HG03439 (cell line): ENCODE measurements around the gene SLC17A2.

Experiments
- ATAC-seq: cut with Tn5 transposase; IDR thresholded peaks from one replicate; pipeline ENCODE4 v1.9.1; 2021; ENCODE audit warnings: mild to moderate bottlenecking, moderate library complexity; ENCODE audit not compliant: unreplicated experiment

The SLC17A2 gene

GRCh38 chr6:25921525-25922203 lies 8.8 kb downstream of the SLC17A2 start:
- no peak for ATAC-seq

GRCh38 chr6:25919657-25920056 lies 10.8 kb downstream of the SLC17A2 start:
- no peak for ATAC-seq

- ATAC-seq, result no peak
These were observed 12.3 kb downstream of the SLC17A2 start for GRCh38 chr6:25918083-25918683.

- ATAC-seq, result no peak
These were observed 13.6 kb downstream of the SLC17A2 start for GRCh38 chr6:25916789-25917490.

GRCh38 chr6:25916330-25916729 lies 14.2 kb downstream of the SLC17A2 start:
- no peak for ATAC-seq

GRCh38 chr6:25913741-25914140 lies 16.8 kb downstream of the SLC17A2 start:
- ATAC-seq, result no peak

- no peak for ATAC-seq
These were observed 19.1 kb downstream of the SLC17A2 start for GRCh38 chr6:25911351-25911750.

- ATAC-seq, result no peak
These were observed 22.9 kb downstream of the SLC17A2 start for GRCh38 chr6:25907475-25908014.

- no peak for ATAC-seq
These were observed 26.9 kb downstream of the SLC17A2 start for GRCh38 chr6:25903467-25904099.

- ATAC-seq, result no peak
These were observed 28.4 kb downstream of the SLC17A2 start for GRCh38 chr6:25902071-25902470.

- no peak for ATAC-seq
These were observed 29.6 kb downstream of the SLC17A2 start for GRCh38 chr6:25900843-25901242.

- ATAC-seq, result no peak
These were observed 30.7 kb downstream of the SLC17A2 start for GRCh38 chr6:25899580-25900408.

GRCh38 chr6:25899123-25899522 lies 31.4 kb downstream of the SLC17A2 start:
- ATAC-seq, result no peak

- no peak for ATAC-seq
These were observed 32.1 kb downstream of the SLC17A2 start for GRCh38 chr6:25898289-25898977.

GRCh38 chr6:25896252-25896651 lies 34.2 kb downstream of the SLC17A2 start:
- ATAC-seq, result no peak

GRCh38 chr6:25895771-25896170 lies 34.7 kb downstream of the SLC17A2 start:
- ATAC-seq, result no peak

- ATAC-seq, result no peak
These were observed 36.7 kb downstream of the SLC17A2 start for GRCh38 chr6:25893778-25894177.

GRCh38 chr6:25892877-25893276 lies 37.6 kb downstream of the SLC17A2 start:
- no peak for ATAC-seq

- ATAC-seq, result no peak
These were observed 40.3 kb downstream of the SLC17A2 start for GRCh38 chr6:25889877-25890853.
